ENCODE results near the gene RABL6.
"Not testable (repeated sequence)": the region's sequence is repeated elsewhere in the genome, so short reads cannot be mapped to it uniquely, and the experiment has no call there.

RABL6 gene

DNA sequence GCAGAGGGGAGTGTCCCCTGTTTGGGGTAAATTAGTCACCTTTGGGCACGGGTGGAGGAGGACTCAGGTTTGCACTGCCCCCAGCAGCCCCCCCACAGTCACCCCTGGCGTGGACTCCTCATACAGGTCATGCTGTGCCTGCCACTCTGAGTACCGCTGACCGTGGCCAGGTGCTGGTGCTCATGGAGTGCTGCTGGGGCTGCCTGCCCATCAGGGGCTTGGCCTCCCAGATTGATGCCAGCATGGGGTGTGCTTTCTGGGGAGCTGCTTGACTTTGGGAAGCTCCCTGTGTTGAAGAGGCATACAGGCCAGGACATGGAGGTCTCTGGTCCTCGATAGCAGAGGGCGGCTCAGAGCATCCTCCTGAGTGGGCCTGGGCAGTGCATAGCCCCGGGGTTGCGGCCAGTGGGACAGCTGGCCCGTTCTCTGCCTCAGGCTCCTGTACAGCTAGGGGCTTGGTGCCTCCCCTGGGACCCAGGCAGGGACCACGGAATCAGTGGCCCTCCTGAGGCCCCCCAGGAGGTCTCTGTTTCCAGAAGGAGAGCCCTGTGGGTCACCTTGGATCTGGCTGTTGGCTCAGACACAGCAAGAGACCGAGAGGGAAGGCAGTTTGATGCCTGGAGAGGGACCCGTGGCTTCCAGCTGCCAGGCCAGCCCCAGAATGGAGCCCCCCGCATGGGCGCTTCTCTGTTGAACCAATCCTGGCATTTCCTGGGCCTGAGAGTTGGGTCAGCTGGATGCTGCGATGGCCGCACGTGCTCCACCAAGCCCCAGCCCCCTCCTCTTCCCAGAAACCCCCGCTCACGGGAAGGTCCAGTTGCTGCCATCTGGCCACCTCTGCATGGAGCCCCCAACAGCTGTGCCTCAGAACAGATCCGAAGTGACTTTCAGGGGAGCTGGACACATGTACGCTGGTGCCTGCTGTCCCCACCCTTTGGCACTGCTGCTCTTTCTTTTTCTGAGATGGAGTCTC lies 28.5 kb downstream of the RABL6 start:
- H3K9me3 ChIP-seq: no peaks in the 10 kb centered on the region
- H3K36me3 ChIP-seq: peaks cover 66% of the 10 kb centered on the region
- TF ChIP-seq, protein P1, sequence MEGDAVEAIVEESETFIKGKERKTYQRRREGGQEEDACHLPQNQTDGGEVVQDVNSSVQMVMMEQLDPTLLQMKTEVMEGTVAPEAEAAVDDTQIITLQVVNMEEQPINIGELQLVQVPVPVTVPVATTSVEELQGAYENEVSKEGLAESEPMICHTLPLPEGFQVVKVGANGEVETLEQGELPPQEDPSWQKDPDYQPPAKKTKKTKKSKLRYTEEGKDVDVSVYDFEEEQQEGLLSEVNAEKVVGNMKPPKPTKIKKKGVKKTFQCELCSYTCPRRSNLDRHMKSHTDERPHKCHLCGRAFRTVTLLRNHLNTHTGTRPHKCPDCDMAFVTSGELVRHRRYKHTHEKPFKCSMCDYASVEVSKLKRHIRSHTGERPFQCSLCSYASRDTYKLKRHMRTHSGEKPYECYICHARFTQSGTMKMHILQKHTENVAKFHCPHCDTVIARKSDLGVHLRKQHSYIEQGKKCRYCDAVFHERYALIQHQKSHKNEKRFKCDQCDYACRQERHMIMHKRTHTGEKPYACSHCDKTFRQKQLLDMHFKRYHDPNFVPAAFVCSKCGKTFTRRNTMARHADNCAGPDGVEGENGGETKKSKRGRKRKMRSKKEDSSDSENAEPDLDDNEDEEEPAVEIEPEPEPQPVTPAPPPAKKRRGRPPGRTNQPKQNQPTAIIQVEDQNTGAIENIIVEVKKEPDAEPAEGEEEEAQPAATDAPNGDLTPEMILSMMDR (IDR thresholded peaks at IDR 0.05; ENCODE audit: low read depth, low read length): no peak
- peak; percentile 21 for DNase-seq
- peaks cover 19% of the 10 kb centered on the region for H3K4me1 ChIP-seq
- no peak overlapping the region for H3K4me3 ChIP-seq (ENCODE audit: low read depth, low read length)
- H3K27me3 ChIP-seq: no peaks in the 10 kb centered on the region

DNA sequence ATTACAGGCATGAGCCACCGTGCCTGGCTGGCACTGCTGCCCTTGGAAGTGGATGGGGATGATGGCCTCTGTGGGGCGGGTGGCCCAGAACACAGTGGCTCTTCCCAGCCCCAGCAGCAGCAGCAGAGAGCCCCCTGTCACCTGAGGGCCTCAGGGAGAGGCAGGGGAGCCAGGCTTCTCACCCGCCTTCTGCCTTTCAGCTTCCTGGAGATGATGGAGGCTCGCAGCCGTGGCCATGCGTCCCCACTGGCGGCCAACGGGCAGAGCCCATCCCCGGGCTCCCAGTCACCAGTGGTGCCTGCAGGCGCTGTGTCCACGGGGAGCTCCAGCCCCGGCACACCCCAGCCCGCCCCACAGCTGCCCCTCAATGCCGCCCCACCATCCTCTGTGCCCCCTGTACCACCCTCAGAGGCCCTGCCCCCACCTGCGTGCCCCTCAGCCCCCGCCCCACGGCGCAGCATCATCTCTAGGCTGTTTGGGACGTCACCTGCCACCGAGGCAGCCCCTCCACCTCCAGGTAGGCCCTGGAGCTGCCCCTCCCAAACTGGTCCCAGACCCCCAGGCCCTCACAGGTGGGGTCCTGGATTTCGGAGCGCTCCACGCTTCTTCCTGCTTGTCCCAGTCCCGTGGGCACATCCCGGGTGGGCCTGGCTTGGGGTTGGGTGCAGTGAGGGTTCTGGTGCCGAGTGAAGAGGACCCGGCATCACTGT lies 29.6 kb downstream of the RABL6 start:
- no peak overlapping the region for H3K4me3 ChIP-seq (ENCODE audit: low read depth, low read length)
- H3K36me3 ChIP-seq: peaks cover 55% of the 10 kb centered on the region
- no peaks in the 10 kb centered on the region for H3K27me3 ChIP-seq
- H3K9me3 ChIP-seq: no peaks in the 10 kb centered on the region
- DNase-seq: peak; percentile 13
- TF ChIP-seq, protein P1 (IDR thresholded peaks at IDR 0.05; ENCODE audit: low read depth, low read length): no peak
- H3K4me1 ChIP-seq: peaks cover 30% of the 10 kb centered on the region

DNA sequence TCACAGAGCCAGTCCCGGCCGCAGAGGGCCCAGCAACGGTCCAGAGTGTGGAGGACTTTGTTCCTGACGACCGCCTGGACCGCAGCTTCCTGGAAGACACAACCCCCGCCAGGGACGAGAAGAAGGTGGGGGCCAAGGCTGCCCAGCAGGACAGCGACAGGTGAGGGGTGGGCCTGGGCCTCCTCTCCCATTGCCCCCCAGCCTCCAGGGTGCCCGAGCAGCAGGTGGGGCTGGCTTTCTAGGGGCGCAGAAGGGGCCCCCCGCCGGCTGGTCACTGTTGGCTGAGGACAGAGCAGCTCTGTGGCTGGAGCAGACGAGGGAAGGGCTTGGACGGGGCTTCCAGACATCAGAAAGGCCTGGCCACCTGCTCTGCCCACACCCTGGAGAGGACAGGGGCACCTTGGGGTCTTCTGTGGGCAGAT lies 30.1 kb downstream of the RABL6 start:
- Histone ChIP-seq H3K4me1 (peaks cover 32% of the 10 kb centered on the region), H3K36me3 (peaks cover 51% of the 10 kb centered on the region)
- H3K9me3 ChIP-seq; H3K27me3 ChIP-seq; H3K4me3 ChIP-seq (ENCODE audit: low read depth, low read length); DNase-seq: not testable (repeated sequence)

DNA sequence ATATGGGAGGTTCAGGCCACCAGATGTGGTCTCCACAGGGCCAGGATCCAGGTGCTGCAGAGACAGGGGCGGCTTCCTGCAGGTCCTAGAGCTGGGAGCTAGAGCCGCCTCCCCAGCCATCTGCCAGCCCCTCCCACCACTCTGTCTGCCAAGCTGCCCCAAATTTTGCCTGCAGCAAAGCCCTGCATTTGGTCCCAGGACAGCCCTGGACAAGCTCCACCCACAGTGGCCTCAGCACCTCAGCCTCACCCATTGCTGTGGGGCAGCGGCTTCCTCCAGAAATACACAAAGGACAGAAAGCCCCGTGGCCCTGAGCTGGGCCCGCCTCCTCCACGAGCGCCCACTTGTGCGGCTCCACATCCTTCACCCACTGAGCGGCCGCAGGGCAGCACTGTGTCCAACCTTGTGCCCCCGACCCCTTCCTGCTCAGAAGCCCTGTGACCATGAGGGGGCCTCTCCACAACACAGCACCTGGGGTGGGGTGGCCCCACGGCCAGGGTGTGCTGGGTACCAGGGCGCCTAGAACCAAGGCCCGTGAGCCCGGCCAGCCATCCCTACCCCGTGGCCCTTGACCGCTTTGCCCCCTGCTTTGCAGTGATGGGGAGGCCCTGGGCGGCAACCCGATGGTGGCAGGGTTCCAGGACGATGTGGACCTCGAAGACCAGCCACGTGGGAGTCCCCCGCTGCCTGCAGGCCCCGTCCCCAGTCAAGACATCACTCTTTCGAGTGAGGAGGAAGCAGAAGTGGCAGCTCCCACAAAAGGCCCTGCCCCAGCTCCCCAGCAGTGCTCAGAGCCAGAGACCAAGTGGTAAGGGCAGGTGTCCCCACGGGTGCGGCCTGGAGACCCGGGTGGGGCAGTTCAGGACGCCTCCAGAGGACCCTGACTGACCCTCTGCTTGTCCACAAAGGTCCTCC lies 30.8 kb downstream of the RABL6 start:
- Histone ChIP-seq H3K4me1 (peaks cover 38% of the 10 kb centered on the region), H3K36me3 (peaks cover 51% of the 10 kb centered on the region), H3K4me3 (ENCODE audit: low read depth, low read length) (no peak overlapping the region), H3K27me3 (no peaks in the 10 kb centered on the region), H3K9me3 (no peaks in the 10 kb centered on the region)
- DNase-seq: no peak
- TF ChIP-seq, protein P1 (IDR thresholded peaks at IDR 0.05; ENCODE audit: low read depth, low read length): no peak

DNA sequence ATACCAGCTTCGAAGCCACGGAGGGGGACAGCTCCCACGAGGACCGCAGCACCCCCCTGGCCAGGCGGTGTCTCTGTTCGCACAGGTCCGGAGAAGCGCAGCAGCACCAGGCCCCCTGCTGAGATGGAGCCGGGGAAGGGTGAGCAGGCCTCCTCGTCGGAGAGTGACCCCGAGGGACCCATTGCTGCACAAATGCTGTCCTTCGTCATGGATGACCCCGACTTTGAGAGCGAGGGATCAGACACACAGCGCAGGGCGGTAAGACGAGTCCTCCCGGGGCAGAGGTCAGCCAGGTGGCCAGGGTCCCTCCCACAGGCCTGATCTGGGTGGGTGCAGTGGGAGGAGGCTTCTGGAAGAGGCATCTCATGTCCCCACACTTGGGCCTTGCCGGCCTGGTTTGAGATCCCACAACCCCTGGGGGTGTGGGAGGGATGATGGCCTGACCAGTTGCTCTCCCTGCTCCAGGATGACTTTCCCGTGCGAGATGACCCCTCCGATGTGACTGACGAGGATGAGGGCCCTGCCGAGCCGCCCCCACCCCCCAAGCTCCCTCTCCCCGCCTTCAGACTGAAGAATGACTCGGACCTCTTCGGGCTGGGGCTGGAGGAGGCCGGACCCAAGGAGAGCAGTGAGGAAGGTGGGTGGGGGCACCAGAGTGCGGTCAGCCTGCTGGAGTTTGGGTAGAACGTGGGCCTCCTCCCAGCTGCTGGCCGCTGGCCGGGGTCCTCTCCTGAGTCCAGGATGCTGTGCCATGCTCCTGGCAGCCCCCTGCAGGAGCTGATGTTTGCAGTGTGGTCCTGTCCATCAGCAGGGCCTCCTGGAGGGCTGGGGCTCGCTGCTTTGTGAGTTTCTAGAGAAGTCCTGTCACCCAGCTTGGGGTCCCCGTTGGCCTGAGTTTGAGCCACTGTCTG lies 31.7 kb downstream of the RABL6 start:
- Histone ChIP-seq H3K9me3 (no peaks in the 10 kb centered on the region), H3K4me1 (peaks cover 38% of the 10 kb centered on the region), H3K27me3 (no peaks in the 10 kb centered on the region), H3K36me3 (peaks cover 44% of the 10 kb centered on the region), H3K4me3 (ENCODE audit: low read depth, low read length) (no peak overlapping the region)
- TF ChIP-seq, protein P1 (IDR thresholded peaks at IDR 0.05; ENCODE audit: low read depth, low read length): 0 out of 2 replicates have a peak, but pooled peaks have one; percentile 6
- DNase-seq: no peak

All from BE2C (cell line).